ENCODE measurements around the gene STAT3. TPM values are rescaled to one million over a fixed set of nuclear protein-coding genes. Genes with fewer than 3 reads are reported as not detected.
"Not testable (repeated sequence)": the region's sequence is repeated elsewhere in the genome, so short reads cannot be mapped to it uniquely, and the experiment has no call there.

The STAT3 gene
- total and polyA plus RNA-seq, 9 donors: 42.6 to 56.9 (median 47.7) TPM

- Histone ChIP-seq H3K27me3 (ENCODE audit: control insufficient read depth, insufficient read depth, low read length) (no peaks in the 10 kb centered on the region), H3K4me1 (ENCODE audit: control insufficient read depth, insufficient read depth, low read length) (peaks cover 3% of the 10 kb centered on the region), H3K27ac (ENCODE audit: low read length) (no peak overlapping the region), H3K36me3 (ENCODE audit: control insufficient read depth, insufficient read depth, low read length) (peaks cover 67% of the 10 kb centered on the region), H3K4me3 (ENCODE audit: low read length) (no peak overlapping the region), H3K9me3 (replicated peaks; ENCODE audit: control insufficient read depth, low read depth, low read length) (no peaks in the 10 kb centered on the region)
- no peak for DNase-seq
- WGBS (ENCODE audit: insufficient coverage): 76% methylated on average over 3 of the region's 3 CpGs
Observed at GRCh38 chr17:42303694-42304093, 84.5 kb downstream of the STAT3 start.

GRCh38 chr17:42301022-42301421, 87.2 kb downstream of the STAT3 start:
- no peak overlapping the region for H3K27ac ChIP-seq (ENCODE audit: low read length)
- no peaks in the 10 kb centered on the region for H3K9me3 ChIP-seq (replicated peaks; ENCODE audit: control insufficient read depth, low read depth, low read length)
- H3K27me3 ChIP-seq (ENCODE audit: control insufficient read depth, insufficient read depth, low read length): no peaks in the 10 kb centered on the region
- WGBS (ENCODE audit: insufficient coverage): 82% methylated on average over 6 of the region's 9 CpGs
- no peak overlapping the region for H3K4me3 ChIP-seq (ENCODE audit: low read length)
- DNase-seq: no peak
- peaks cover 56% of the 10 kb centered on the region for H3K36me3 ChIP-seq (ENCODE audit: control insufficient read depth, insufficient read depth, low read length)
- H3K4me1 ChIP-seq (ENCODE audit: control insufficient read depth, insufficient read depth, low read length): no peaks in the 10 kb centered on the region

GRCh38 chr17:42299913-42300312, 88.3 kb downstream of the STAT3 start:
- H3K36me3 ChIP-seq (ENCODE audit: control insufficient read depth, insufficient read depth, low read length): peaks cover 60% of the 10 kb centered on the region
- DNase-seq; H3K27ac ChIP-seq (ENCODE audit: low read length); H3K27me3 ChIP-seq (ENCODE audit: control insufficient read depth, insufficient read depth, low read length); H3K4me3 ChIP-seq (ENCODE audit: low read length); H3K9me3 ChIP-seq (replicated peaks; ENCODE audit: control insufficient read depth, low read depth, low read length); H3K4me1 ChIP-seq (ENCODE audit: control insufficient read depth, insufficient read depth, low read length): not testable (repeated sequence)
- no CpG with 5 or more reads among the region's 17 CpGs for WGBS (ENCODE audit: insufficient coverage)

GRCh38 chr17:42299361-42299760, 88.9 kb downstream of the STAT3 start:
- not testable (repeated sequence) for DNase-seq; H3K27ac ChIP-seq (ENCODE audit: low read length); H3K9me3 ChIP-seq (replicated peaks; ENCODE audit: control insufficient read depth, low read depth, low read length); H3K4me3 ChIP-seq (ENCODE audit: low read length); H3K27me3 ChIP-seq (ENCODE audit: control insufficient read depth, insufficient read depth, low read length); H3K4me1 ChIP-seq (ENCODE audit: control insufficient read depth, insufficient read depth, low read length)
- 86% methylated on average over 9 of the region's 10 CpGs for WGBS (ENCODE audit: insufficient coverage)
- H3K36me3 ChIP-seq (ENCODE audit: control insufficient read depth, insufficient read depth, low read length): peaks cover 62% of the 10 kb centered on the region

GRCh38 chr17:42297775-42298174, 90.5 kb downstream of the STAT3 start:
- no CpG with 5 or more reads among the region's 10 CpGs for WGBS (ENCODE audit: insufficient coverage)
- not testable (repeated sequence) for H3K27me3 ChIP-seq (ENCODE audit: control insufficient read depth, insufficient read depth, low read length); H3K4me1 ChIP-seq (ENCODE audit: control insufficient read depth, insufficient read depth, low read length); H3K9me3 ChIP-seq (replicated peaks; ENCODE audit: control insufficient read depth, low read depth, low read length); DNase-seq; H3K27ac ChIP-seq (ENCODE audit: low read length); H3K4me3 ChIP-seq (ENCODE audit: low read length)
- peaks cover 54% of the 10 kb centered on the region for H3K36me3 ChIP-seq (ENCODE audit: control insufficient read depth, insufficient read depth, low read length)

GRCh38 chr17:42296012-42296411, 92.2 kb downstream of the STAT3 start:
- H3K27ac ChIP-seq (ENCODE audit: low read length): no peak overlapping the region
- no peaks in the 10 kb centered on the region for H3K9me3 ChIP-seq (replicated peaks; ENCODE audit: control insufficient read depth, low read depth, low read length)
- peaks cover 5% of the 10 kb centered on the region for H3K4me1 ChIP-seq (ENCODE audit: control insufficient read depth, insufficient read depth, low read length)
- H3K36me3 ChIP-seq (ENCODE audit: control insufficient read depth, insufficient read depth, low read length): peaks cover 38% of the 10 kb centered on the region
- no peak overlapping the region for H3K4me3 ChIP-seq (ENCODE audit: low read length)
- no peaks in the 10 kb centered on the region for H3K27me3 ChIP-seq (ENCODE audit: control insufficient read depth, insufficient read depth, low read length)
- no peak for DNase-seq
- WGBS (ENCODE audit: insufficient coverage): no CpG with 5 or more reads among the region's 3 CpGs

- H3K27ac ChIP-seq (ENCODE audit: low read length): no peak overlapping the region
- 83% methylated on average over 2 of the region's 12 CpGs for WGBS (ENCODE audit: insufficient coverage)
- no peak overlapping the region for H3K4me3 ChIP-seq (ENCODE audit: low read length)
- H3K4me1 ChIP-seq (ENCODE audit: control insufficient read depth, insufficient read depth, low read length): peaks cover 9% of the 10 kb centered on the region
- H3K9me3 ChIP-seq (replicated peaks; ENCODE audit: control insufficient read depth, low read depth, low read length): no peaks in the 10 kb centered on the region
- no peak for DNase-seq
- peaks cover 35% of the 10 kb centered on the region for H3K36me3 ChIP-seq (ENCODE audit: control insufficient read depth, insufficient read depth, low read length)
- H3K27me3 ChIP-seq (ENCODE audit: control insufficient read depth, insufficient read depth, low read length): no peaks in the 10 kb centered on the region
Observed at GRCh38 chr17:42294469-42295398, 93.5 kb downstream of the STAT3 start.

GRCh38 chr17:42291129-42291528, 97.1 kb downstream of the STAT3 start:
- no peak overlapping the region for H3K27ac ChIP-seq (ENCODE audit: low read length)
- 34% methylated on average over 6 of the region's 11 CpGs for WGBS (ENCODE audit: insufficient coverage)
- H3K4me3 ChIP-seq (ENCODE audit: low read length): no peak overlapping the region
- no peaks in the 10 kb centered on the region for H3K27me3 ChIP-seq (ENCODE audit: control insufficient read depth, insufficient read depth, low read length)
- peaks cover 23% of the 10 kb centered on the region for H3K36me3 ChIP-seq (ENCODE audit: control insufficient read depth, insufficient read depth, low read length)
- peaks cover 38% of the 10 kb centered on the region for H3K4me1 ChIP-seq (ENCODE audit: control insufficient read depth, insufficient read depth, low read length)
- no peak for DNase-seq
- H3K9me3 ChIP-seq (replicated peaks; ENCODE audit: control insufficient read depth, low read depth, low read length): no peaks in the 10 kb centered on the region

GRCh38 chr17:42290577-42290976, 97.7 kb downstream of the STAT3 start:
- WGBS (ENCODE audit: insufficient coverage): 94% methylated on average over 2 of the region's 5 CpGs
- no peak overlapping the region for H3K4me3 ChIP-seq (ENCODE audit: low read length)
- no peaks in the 10 kb centered on the region for H3K27me3 ChIP-seq (ENCODE audit: control insufficient read depth, insufficient read depth, low read length)
- H3K27ac ChIP-seq (ENCODE audit: low read length): no peak overlapping the region
- DNase-seq: no peak
- peaks cover 39% of the 10 kb centered on the region for H3K4me1 ChIP-seq (ENCODE audit: control insufficient read depth, insufficient read depth, low read length)
- H3K9me3 ChIP-seq (replicated peaks; ENCODE audit: control insufficient read depth, low read depth, low read length): no peaks in the 10 kb centered on the region
- peaks cover 17% of the 10 kb centered on the region for H3K36me3 ChIP-seq (ENCODE audit: control insufficient read depth, insufficient read depth, low read length)

GRCh38 chr17:42289611-42290181, 98.5 kb downstream of the STAT3 start:
- peaks cover 39% of the 10 kb centered on the region for H3K4me1 ChIP-seq (ENCODE audit: control insufficient read depth, insufficient read depth, low read length)
- H3K36me3 ChIP-seq (ENCODE audit: control insufficient read depth, insufficient read depth, low read length): peaks cover 8% of the 10 kb centered on the region
- peak overlapping the region; percentile 68 for H3K27ac ChIP-seq (ENCODE audit: low read length)
- no peaks in the 10 kb centered on the region for H3K9me3 ChIP-seq (replicated peaks; ENCODE audit: control insufficient read depth, low read depth, low read length)
- no peaks in the 10 kb centered on the region for H3K27me3 ChIP-seq (ENCODE audit: control insufficient read depth, insufficient read depth, low read length)
- DNase-seq: peak; percentile 41
- 89% methylated on average over 4 of the region's 9 CpGs for WGBS (ENCODE audit: insufficient coverage)
- no peak overlapping the region for H3K4me3 ChIP-seq (ENCODE audit: low read length)
